ENCODE measurements around the gene ADCY5.

Gene ADCY5

GRCh38 chr3:123444744-123445143, 4.1 kb downstream of the ADCY5 start:
- no peak for DNase-seq (ENCODE audit: low read depth)
- TF ChIP-seq CTCF (IDR thresholded peaks at IDR 0.05; ENCODE audit: insufficient read depth, low read depth, low read length, missing control alignments) = no peak
- H3K4me3 ChIP-seq (ENCODE audit: low read length) = no peak overlapping the region

DNA sequence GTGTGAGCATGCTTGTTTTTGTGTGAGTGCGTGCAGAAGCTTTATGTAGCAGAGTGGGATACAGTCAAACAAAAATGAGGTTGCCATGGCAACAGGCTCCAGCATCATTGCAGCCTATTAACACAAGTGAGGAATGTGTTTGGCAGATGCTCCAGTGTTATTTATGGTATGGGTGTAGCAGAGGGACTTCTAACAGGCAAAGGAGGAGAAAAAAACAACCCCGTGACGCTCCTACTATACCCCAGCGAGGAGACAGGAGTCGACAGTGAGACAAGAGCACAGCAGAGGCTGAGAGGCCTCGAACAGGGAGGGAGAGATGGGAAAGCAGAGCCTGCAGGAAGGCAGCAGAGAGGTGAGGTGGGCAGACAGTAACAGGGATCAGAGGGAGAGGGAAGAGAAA, 4.9 kb downstream of the ADCY5 start:
- TF ChIP-seq CTCF (IDR thresholded peaks at IDR 0.05; ENCODE audit: insufficient read depth, low read depth, low read length, missing control alignments) = no peak
- DNase-seq (ENCODE audit: low read depth) = no peak
- no peak overlapping the region for H3K4me3 ChIP-seq (ENCODE audit: low read length)

DNA sequence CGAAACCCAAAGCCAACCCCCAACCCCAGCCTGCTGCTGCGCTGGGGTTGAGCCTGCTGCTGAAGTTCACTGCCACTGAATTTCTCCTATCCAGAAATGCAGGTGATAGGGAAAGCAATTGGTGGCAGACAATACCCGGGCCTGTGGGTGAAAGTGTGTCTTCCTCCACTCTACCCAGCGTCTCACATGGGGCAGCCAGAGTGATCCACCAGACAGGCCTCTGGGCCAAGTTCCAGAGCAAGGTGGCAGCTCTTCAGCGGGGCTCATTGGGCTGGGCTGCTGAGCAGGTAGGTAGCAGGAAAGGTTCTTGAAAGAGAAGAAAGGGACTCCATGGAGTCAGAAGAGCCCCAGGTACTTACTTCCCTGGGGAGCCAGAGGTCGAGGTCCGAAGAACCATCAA, 6.0 kb downstream of the ADCY5 start:
- no peak overlapping the region for H3K4me3 ChIP-seq (ENCODE audit: low read length)
- no peak for TF ChIP-seq CTCF (IDR thresholded peaks at IDR 0.05; ENCODE audit: insufficient read depth, low read depth, low read length, missing control alignments)
- DNase-seq (ENCODE audit: low read depth) = no peak

- TF ChIP-seq CTCF (IDR thresholded peaks at IDR 0.05; ENCODE audit: insufficient read depth, low read depth, low read length, missing control alignments) = no peak
- DNase-seq (ENCODE audit: low read depth) = no peak
- no peak overlapping the region for H3K4me3 ChIP-seq (ENCODE audit: low read length)
Measured at GRCh38 chr3:123442125-123442524, 6.8 kb downstream of the ADCY5 start.

GRCh38 chr3:123439806-123440580, 8.9 kb downstream of the ADCY5 start:
- TF ChIP-seq CTCF (IDR thresholded peaks at IDR 0.05; ENCODE audit: insufficient read depth, low read depth, low read length, missing control alignments) = no peak
- DNase-seq (ENCODE audit: low read depth) = no peak
- H3K4me3 ChIP-seq (ENCODE audit: low read length) = no peak overlapping the region

DNA sequence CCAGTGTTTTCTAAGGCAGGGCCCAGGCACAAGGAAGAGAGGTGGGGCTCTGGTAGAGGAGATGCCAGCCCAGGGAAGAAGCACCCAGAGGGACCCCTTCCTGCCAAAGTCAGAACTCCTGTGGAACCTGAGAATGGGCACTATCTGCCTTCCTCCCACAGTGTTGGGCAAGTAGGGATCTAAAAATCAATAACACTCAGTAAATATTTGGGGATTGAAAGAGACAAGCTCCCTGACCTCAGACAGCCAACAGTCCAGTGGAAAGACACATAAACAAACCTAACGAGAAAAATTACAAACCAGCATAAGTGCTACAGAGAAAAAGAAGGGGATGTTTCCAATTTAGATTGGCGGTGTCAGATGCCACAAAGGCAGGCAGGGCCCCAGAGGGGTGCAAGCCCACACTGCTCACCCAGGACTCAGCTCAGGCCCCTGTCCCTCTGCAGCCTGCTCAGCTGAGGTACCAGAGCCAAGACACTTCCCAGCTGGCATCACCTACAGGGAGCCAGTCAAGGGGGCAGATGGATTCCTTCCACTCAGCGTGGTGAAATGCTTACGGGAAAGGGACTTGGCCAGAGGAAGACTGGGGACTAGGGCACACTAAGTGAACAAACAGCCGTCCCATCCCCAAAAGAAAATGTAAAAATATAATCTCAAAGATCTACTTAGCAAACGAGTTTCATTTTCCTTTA, 15.9 kb downstream of the ADCY5 start:
- H3K4me3 ChIP-seq (ENCODE audit: low read length) = no peak overlapping the region
- no peak for TF ChIP-seq CTCF (IDR thresholded peaks at IDR 0.05; ENCODE audit: insufficient read depth, low read depth, low read length, missing control alignments)
- DNase-seq (ENCODE audit: low read depth) = no peak
